Ovary (tissue), 9 donors: Measurements from ENCODE around the gene SEPTIN11. TPM values are rescaled to one million over a fixed set of nuclear protein-coding genes. Genes with fewer than 3 reads are reported as not detected.

ENCODE experiments used
- DNase-seq, 5 donors: peaks; one replicate each; pipeline ENCODE4 v3.0.0-alpha.2; 2019 to 2020
- H3K27ac ChIP-seq, 2 donors: fragments of 200-600 bp; one replicate each; pipeline versions ENCODE4 v1.5.1 to v1.8.0; 2019 to 2022
- H3K27me3 ChIP-seq: fragments of 200-600 bp; one replicate; pipeline ENCODE4 v1.8.0; 2022
- H3K36me3 ChIP-seq: fragments of 200-600 bp; sonication (generic); one replicate; pipeline ENCODE4 v1.5.1; 2019
- H3K4me1 ChIP-seq: one replicate; pipeline ENCODE4 v1.8.1; 2013; ENCODE audit warnings: mild to moderate bottlenecking, moderate library complexity; ENCODE audit not compliant: insufficient read depth
- H3K4me3 ChIP-seq: fragments of 200-600 bp; sonication (generic); one replicate; pipeline ENCODE4 v1.5.1; 2017
- H3K9me3 ChIP-seq, 2 donors: fragments of 200-600 bp in 1 of 2; sonication (generic) in 1 of 2; one replicate each; pipeline versions ENCODE4 v1.5.1 to v1.8.1; 2013 to 2019; ENCODE audit warnings: mild to moderate bottlenecking in 1 of 2, moderate library complexity in 1 of 2
- EP300 ChIP-seq: sonication (generic); formaldehyde crosslinking; IDR thresholded peaks from one replicate; pipeline ENCODE4 v1.6.1; 2017; ENCODE audit warnings: antibody characterized with exemption
- POLR2A ChIP-seq: fragments of 450-650 bp; IDR thresholded peaks from one replicate; pipeline ENCODE4 v1.6.1; 2017; ENCODE audit warnings: antibody characterized with exemption, mild to moderate bottlenecking, moderate library complexity
- WGBS, 3 donors: extraction: QIAGEN DNeasy Blood & Tissue Kit in 1 of 3; methylation state at CpG; one replicate each; pipeline versions ENCODE4 v1.1.5 to v1.1.7; 2013 to 2017; 5-methylcytosine and 5-hydroxymethylcytosine counted together
- intact Hi-C, 4 donors: fragments of 100-400 bp; cut with DNase I; formaldehyde crosslinking; loops; one replicate each; pipeline versions ENCODE4 v1.11.0 to v1.15.1; 2022 to 2023
- polyA plus RNA-seq, 2 donors: library from polyadenylated mRNA; stranded (reverse); fragments of 200-250 nt in 1 of 2; fragments of 350-450 nt in 1 of 2; fragmentation: Illumina TruSeq in 1 of 2; extraction: RNeasy Lipid Tissue Mini Kit (QIAGEN cat#74804) in 1 of 2; gene quantifications; one replicate each; pipeline ENCODE4 v1.2.3, GENCODE V29; 2013 to 2014
- total RNA-seq, 7 donors: library from RNA; depleted of rRNA in 2 of 7; stranded (reverse); fragments of >200 nt in 2 of 7; fragmentation: NEBNext Ultra II Directional in 3 of 7; extraction: Animal tissue kit (Norgen Biotek cat#: 25700) in 3 of 7; gene quantifications; one replicate each; pipeline versions ENCODE4 v1.1.0 to v1.2.4, GENCODE V29; 2016 to 2023
- TF ChIP-seq, protein P1 (sequence below), 3 donors: fragments of 450-650 bp in 2 of 3; fragments of 200-600 bp in 1 of 3; IDR thresholded peaks; one replicate each; pipeline versions ENCODE4 v1.5.1 to v1.8.0; 2016 to 2022; ENCODE audit warnings: antibody characterized with exemption in 3 of 3, mild to moderate bottlenecking in 1 of 3
- donor health status: DM: no; HTN: no; CAD: no; lungs with moderate emphysema.
- donor health status: DM: no; HTN: no; CAD: no.
- donor health status: Bipolar disorder and iron deficiency.
- donor health status: DM: yes; HTN: yes; CAD: no.
- donor health status: DM: no; HTN: no; CAD: no.
- donor health status: DM: yes; HTN: yes; CAD: no.

The SEPTIN11 gene
- total and polyA plus RNA-seq, 9 donors, result 24.3 to 86.0 (median 50.2) TPM

DNA sequence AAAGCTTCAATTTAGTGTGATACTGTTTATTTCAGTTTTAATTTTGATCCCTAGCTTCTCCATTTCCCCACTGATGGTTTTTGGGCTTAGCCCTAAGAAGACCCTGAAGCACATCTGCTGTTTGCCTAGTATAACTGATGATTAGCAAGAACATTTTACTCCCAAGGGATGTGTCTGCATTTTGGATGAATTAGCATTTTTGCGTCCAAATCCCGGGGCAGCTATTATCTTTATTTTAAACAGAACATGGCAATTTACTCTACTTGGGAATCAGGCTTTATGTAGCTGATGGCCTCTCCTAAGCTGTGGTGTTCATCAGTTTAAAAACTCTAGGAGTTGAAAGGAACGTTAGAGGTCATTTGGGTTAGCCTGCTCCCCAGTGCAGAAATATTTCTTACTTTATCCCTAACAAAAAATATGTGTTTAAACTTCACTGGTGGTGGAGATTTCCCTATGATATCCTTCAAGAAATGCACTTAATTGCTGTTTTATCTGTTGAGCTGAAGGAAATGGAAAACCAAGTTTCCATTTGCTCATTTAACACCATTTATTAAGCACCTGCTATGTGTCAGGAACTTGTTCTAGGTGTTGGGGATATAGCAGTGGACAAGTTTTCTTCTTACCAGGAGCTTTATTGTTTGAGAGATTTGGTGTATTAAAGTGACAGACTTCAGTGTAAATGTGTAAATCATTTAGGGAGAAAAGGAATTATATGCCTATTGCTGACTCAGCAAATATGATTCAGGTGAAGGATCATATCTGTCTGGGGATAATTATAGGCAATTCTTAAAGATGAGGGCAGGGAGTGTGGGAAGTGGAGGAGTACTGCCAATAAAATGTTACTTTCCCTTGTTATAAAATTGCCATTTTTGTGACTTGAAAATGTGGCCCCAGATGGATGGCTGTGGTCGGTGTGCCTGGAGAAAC is 3.4 kb downstream of the SEPTIN11 start:
- Histone ChIP-seq H3K36me3 (no peaks in the 10 kb centered on the region), H3K27ac (no peak overlapping the region), H3K27me3 (no peaks in the 10 kb centered on the region), H3K9me3 (no peaks in the 10 kb centered on the region), H3K4me3 (no peak overlapping the region), H3K4me1 (peaks cover 8% of the 10 kb centered on the region)
- DNase-seq, result no peak
- TF ChIP-seq POLR2A (no peak), EP300 (no peak)
- TF ChIP-seq, protein P1, sequence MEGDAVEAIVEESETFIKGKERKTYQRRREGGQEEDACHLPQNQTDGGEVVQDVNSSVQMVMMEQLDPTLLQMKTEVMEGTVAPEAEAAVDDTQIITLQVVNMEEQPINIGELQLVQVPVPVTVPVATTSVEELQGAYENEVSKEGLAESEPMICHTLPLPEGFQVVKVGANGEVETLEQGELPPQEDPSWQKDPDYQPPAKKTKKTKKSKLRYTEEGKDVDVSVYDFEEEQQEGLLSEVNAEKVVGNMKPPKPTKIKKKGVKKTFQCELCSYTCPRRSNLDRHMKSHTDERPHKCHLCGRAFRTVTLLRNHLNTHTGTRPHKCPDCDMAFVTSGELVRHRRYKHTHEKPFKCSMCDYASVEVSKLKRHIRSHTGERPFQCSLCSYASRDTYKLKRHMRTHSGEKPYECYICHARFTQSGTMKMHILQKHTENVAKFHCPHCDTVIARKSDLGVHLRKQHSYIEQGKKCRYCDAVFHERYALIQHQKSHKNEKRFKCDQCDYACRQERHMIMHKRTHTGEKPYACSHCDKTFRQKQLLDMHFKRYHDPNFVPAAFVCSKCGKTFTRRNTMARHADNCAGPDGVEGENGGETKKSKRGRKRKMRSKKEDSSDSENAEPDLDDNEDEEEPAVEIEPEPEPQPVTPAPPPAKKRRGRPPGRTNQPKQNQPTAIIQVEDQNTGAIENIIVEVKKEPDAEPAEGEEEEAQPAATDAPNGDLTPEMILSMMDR (IDR thresholded peaks at IDR 0.05), result no peak
- intact Hi-C loops, result loop anchor here in 1 of 4 donors (10.0 kb wide), 1 partner anchor 122 kb away; the partner anchor contains the start of gene CCNI
- 39 to 49% (median 44%) methylated on average over 4 of the region's 4 CpGs for WGBS, 3 donors

DNA sequence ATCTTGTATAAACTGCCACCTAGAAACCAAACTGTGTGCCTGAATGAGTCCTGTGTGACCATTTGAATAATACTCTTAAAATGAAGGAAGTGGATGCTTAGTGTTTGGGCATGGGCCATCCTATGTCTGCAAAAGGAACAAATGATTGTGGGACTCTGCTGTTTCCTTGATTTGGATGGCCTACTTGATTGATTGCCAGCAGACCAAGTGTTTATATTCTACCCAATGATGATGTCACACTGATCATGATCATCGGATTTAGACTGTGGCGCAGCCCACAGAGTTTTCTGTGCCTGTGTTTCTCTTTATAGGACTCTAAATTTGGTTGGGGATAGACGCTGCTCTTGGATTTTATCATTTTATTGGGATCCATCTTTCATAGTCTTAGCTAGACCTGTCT is 4.4 kb downstream of the SEPTIN11 start:
- Histone ChIP-seq H3K27me3 (no peaks in the 10 kb centered on the region), H3K4me1 (peaks cover 5% of the 10 kb centered on the region), H3K27ac (no peak overlapping the region), H3K9me3 (no peaks in the 10 kb centered on the region), H3K4me3 (no peak overlapping the region), H3K36me3 (no peaks in the 10 kb centered on the region)
- TF ChIP-seq, protein P1 (IDR thresholded peaks at IDR 0.05), result no peak
- TF ChIP-seq POLR2A (no peak), EP300 (no peak)
- intact Hi-C loops, result loop anchor here in 1 of 4 donors (10.0 kb wide), 1 partner anchor 121 kb away; the partner anchor contains the start of gene CCNI
- DNase-seq, result no peak
- 90 to 92% (median 91%) methylated on average over 3 of the region's 3 CpGs for WGBS, 3 donors

DNA sequence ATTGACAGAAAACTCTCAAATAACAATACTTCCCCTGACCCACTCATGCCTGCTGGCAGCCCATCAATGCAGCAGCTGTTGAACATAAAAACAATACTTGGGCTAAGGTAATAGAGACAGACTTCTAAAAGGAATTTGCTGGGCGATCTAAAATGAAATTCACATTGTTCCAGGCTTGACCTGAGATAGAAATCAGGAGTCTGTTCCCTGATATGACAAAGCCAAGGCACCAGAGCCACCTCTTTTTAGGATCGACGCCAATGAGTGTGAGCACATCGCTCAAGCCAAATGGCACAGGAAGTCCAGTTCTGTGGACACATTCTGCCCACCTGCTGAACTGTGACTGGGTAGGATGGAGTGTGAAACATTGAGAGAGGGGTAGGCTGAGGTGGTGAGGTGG is 4.9 kb downstream of the SEPTIN11 start:
- TF ChIP-seq POLR2A (no peak), EP300 (no peak)
- TF ChIP-seq, protein P1 (IDR thresholded peaks at IDR 0.05), result no peak
- Histone ChIP-seq H3K27me3 (no peaks in the 10 kb centered on the region), H3K4me3 (no peak overlapping the region), H3K27ac (no peak overlapping the region), H3K4me1 (peaks cover 5% of the 10 kb centered on the region), H3K36me3 (no peaks in the 10 kb centered on the region), H3K9me3 (no peaks in the 10 kb centered on the region)
- 76 to 87% (median 84%) methylated on average over 4 of the region's 4 CpGs for WGBS, 3 donors
- intact Hi-C loops, result loop anchor here in 1 of 4 donors (10.0 kb wide), 1 partner anchor 120 kb away; the partner anchor contains the start of gene CCNI
- DNase-seq, result no peak

DNA sequence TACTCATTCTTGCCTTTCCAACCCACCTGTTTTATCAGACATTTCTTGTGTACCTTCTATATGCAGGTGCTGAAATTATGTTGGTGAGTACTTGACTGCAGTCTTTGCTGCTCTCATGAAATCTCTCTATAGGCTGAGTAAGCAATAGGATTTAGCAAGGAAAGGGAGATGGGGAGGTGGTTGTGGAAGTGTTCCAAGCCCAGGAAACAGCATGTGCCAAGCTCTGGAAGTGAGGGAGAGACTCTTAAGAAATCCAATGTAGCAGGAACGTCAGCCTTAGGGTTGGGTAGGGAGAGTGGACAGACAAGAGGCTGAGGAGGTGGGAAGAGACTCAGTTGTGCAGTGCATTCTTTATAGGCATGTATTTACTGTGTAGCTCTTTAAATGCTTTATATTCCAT is 5.6 kb downstream of the SEPTIN11 start:
- intact Hi-C loops, result loop anchor here in 1 of 4 donors (10.0 kb wide), 1 partner anchor 120 kb away; the partner anchor contains the start of gene CCNI
- 39 to 67% (median 65%) methylated on average over 1 of the region's 1 CpG for WGBS, 3 donors
- Histone ChIP-seq H3K36me3 (no peaks in the 10 kb centered on the region), H3K27ac (no peak overlapping the region), H3K4me1 (peaks cover 5% of the 10 kb centered on the region), H3K4me3 (no peak overlapping the region), H3K9me3 (no peaks in the 10 kb centered on the region), H3K27me3 (no peaks in the 10 kb centered on the region)
- TF ChIP-seq POLR2A (no peak), EP300 (no peak)
- TF ChIP-seq, protein P1 (IDR thresholded peaks at IDR 0.05), result no peak
- DNase-seq, result no peak
